Measurements from ENCODE around the gene DNM3.

DNA sequence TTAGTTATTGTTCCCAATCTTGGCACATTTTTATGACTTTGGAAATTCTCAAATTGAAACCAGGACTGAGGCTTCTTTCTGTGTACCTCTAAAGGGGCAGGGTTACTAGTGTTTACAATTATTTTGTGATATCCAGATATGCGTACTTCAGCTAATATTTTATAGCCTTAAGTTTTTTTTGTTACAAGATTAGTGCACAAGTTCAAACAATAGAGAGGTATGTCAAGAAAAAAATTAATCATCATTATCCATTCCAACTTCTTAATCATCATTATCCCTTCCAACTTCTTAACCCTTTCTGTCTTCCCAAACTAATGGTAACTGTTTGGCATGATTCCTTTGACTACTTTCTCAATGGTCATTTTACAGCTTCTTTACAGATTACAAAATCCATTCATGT, 306.2 kb downstream of the DNM3 start:
- TF ChIP-seq, protein P1, sequence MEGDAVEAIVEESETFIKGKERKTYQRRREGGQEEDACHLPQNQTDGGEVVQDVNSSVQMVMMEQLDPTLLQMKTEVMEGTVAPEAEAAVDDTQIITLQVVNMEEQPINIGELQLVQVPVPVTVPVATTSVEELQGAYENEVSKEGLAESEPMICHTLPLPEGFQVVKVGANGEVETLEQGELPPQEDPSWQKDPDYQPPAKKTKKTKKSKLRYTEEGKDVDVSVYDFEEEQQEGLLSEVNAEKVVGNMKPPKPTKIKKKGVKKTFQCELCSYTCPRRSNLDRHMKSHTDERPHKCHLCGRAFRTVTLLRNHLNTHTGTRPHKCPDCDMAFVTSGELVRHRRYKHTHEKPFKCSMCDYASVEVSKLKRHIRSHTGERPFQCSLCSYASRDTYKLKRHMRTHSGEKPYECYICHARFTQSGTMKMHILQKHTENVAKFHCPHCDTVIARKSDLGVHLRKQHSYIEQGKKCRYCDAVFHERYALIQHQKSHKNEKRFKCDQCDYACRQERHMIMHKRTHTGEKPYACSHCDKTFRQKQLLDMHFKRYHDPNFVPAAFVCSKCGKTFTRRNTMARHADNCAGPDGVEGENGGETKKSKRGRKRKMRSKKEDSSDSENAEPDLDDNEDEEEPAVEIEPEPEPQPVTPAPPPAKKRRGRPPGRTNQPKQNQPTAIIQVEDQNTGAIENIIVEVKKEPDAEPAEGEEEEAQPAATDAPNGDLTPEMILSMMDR (IDR thresholded peaks at IDR 0.05; ENCODE audit: low read depth, low read length, poor library complexity, severe bottlenecking): no peak
- no peak for TF ChIP-seq EZH2phosphoT487 (IDR thresholded peaks at IDR 0.05; ENCODE audit: borderline replicate concordance, low read length)

Measured in DOHH2 (cell line).